GM12892 (cell line): Measurements from ENCODE around the gene MAPK8IP3.

ENCODE experiments used
- POLR2AphosphoS5 ChIP-seq: IDR thresholded peaks from 2 replicates; pipeline ENCODE4 v1.6.1; 2011; ENCODE audit warnings: low read depth, low read length, control low read depth
- TAF1 ChIP-seq: IDR thresholded peaks from 2 replicates; pipeline ENCODE4 v1.6.1; 2011; ENCODE audit warnings: low read depth, mild to moderate bottlenecking, control low read depth, low read length, borderline replicate concordance

DNA sequence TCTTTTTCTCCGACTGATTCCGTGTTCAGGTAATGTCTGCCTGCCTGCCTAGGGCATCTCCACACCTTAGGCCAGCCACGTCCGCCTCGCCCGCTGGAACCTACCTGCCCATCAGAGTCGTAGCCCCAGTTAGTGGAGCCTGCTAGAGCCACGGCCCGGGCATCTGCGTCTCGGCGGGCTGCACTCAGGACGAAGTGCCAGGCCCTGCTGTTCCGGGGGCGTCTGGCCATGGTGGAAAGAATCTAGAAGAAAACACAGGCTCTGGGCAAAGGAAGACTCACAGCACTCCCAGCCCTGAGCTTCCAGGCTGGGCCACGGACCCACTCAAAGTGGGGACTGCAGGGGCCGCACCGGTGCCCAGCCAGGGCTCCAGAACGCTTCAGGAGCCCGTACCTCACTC is 75.3 kb downstream of the MAPK8IP3 start:
- no peak for TF ChIP-seq POLR2AphosphoS5
- no peak for TF ChIP-seq TAF1
